SHP77 (cell line): ENCODE measurements around the gene COL16A1.
"Not testable (repeated sequence)": the region's sequence is repeated elsewhere in the genome, so short reads cannot be mapped to it uniquely, and the experiment has no call there.

Experiments used
- DNase-seq, 2 experiments: peaks; one replicate each; lab custom pipeline; 2025; lab: John Stamatoyannopoulos, UW

Gene COL16A1

DNA sequence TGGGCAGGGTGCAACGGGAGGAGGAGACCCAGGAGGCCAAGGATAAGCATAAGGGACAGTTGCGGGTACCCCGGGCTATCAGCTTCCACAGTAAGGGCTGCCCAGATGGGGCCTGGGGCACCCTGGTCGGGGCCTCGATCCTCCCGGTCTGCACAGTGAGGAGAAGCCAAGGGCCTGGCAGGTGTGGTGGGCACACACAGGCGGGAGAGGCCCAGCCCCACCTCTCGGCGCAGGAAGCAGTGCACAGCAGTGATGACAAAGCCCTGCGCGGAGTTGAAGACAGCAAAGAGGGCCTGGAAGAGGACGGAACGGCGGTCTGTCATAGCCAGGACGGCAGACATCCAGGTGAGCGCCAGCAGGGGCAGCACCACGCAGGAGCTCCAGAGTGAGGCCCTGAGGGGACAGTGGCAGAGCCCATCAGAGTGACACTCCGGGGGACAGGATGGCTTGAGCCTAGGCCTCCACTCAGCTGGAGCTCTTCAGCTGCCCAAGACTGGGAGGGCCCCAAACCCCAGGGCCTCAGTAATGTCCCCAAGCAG lies 29.0 kb upstream of the COL16A1 start:
- no peak for DNase-seq

DNA sequence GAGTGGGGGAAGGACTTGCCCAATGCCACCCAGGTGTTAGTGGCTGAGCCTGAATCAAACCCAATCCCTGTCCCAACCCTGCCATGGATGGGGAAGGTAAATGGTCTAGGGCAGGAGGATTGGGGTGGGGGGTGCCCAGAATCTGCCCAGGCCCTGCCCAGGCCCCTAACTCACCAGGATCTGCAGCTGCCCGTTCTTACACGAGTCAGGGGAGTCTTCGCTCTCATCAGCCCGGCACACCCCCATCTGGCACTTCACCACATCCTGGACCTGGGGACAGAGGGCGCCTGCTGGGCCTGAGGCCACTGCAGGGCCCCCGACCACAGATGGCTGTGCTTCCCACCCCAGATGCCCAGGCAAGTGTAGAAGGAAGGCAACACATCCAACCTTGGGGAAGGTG lies 28.5 kb upstream of the COL16A1 start:
- no peak for DNase-seq

DNA sequence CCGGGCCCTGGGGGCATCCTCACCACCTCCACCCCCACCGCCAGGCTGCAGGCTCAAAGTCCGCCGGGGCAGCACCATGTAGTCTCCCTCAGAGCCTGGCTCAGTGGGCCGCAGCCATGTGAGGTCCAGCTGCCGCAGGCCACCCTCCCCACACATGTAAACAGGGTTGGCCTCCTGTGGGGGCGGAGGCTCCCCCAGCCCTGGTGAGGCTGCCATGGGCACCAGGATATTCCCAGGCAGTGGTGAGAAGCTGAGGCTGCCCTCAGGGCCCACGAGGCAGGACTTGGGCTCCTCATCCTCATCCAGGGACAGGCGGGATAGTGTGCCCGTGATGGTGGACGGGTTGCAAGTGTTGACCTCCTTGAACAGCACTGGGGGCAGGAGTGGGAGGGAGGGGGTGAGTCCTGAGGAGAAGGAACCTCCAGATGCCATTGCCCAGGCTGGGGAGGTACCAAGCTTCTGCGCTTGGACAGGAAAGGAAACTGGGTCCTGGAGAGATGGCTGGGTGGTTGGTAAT lies 27.3 kb upstream of the COL16A1 start:
- no peak for DNase-seq

DNA sequence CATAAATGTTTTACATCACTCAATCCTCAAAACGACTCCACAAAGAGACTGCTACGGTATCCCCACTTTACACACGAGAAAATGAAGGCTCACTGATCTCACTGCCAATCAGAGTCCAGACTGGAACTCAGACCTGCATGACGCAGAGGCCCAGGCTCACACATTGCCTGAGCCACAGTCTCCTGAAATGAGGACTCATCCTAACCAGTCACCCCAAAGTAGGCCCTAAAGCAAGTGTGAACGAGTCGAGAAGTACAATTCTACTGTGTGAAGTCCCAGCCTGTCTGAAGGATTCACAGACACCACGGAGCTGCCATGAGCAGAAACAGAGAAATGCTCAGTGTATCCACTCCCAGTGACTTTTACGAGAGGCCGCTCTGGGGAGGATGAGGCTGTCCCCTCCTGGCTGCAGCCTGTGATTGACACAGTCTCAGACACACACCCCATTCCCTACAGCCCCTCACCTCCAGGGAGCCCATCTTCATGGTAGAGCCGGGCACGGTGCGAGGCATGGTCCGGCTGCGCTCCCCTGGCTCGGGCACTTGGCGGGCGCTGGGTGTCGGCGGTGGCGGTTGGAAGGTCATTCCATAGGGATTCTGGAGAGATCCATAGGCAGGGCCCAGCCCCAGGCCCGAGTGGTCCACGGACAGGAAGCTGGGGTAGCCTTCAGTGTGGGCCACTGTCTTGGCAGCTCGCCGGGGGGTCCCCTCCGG lies 26.7 kb upstream of the COL16A1 start:
- DNase-seq, result no peak

DNA sequence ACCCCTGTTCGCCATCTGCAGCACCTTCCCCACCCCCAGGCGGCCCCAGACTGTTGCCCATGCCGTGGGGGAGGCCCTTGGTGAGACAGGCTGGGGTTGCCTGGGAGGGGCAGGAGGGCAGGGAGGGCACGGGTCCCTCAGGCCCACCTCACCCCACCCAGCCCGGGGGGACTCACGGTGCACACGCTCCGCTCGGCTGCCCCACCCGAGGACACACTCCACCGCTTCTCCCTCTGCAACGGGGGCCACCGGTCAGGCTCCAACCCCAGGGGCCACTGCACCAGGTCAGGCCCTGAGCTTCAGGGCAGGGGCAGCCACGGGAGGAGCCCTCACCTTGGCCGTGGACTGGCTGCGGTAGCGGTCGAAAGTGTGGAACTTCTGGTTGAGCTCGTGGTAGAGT lies 24.0 kb upstream of the COL16A1 start:
- no peak for DNase-seq

DNA sequence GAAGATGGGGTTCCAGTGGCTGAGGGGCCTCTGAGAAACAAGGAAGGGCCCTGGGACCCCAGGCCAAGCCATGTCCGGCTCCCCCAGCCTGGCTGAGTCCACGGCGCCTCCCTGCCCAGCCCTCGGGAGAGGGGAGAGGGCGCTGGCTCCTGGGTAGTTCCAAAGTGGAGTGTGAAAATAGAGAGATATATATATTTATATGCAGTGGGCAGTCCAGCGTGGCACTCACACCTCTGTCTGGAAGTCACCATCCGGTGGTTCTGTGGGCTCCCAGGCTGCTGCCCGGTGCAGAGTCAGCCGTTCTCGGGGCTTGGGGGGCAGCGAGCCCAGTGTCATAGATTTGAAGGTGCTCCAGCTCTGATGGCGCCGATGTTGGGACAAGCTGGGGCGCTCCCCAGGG lies 23.4 kb upstream of the COL16A1 start:
- DNase-seq, result no peak

DNA sequence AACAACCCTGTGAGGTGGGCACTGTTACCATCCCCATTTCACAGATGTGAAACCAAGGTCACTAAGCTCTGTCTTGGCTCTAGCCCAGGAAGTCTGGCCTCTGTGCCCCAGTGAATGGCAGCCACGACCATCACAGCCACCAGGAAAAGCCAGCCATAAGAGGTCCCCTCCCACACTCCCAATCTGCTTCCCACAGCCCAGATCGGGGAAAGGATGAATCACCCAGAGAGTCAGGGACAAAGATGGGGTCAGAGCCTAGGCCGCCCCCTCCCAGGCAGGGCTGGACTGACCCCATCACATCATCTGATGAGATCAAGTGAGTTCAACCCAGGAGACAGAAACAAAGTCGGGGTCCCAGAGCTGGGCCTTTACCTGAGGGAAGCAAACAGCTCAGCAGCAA lies 22.9 kb upstream of the COL16A1 start:
- DNase-seq, result no peak

DNA sequence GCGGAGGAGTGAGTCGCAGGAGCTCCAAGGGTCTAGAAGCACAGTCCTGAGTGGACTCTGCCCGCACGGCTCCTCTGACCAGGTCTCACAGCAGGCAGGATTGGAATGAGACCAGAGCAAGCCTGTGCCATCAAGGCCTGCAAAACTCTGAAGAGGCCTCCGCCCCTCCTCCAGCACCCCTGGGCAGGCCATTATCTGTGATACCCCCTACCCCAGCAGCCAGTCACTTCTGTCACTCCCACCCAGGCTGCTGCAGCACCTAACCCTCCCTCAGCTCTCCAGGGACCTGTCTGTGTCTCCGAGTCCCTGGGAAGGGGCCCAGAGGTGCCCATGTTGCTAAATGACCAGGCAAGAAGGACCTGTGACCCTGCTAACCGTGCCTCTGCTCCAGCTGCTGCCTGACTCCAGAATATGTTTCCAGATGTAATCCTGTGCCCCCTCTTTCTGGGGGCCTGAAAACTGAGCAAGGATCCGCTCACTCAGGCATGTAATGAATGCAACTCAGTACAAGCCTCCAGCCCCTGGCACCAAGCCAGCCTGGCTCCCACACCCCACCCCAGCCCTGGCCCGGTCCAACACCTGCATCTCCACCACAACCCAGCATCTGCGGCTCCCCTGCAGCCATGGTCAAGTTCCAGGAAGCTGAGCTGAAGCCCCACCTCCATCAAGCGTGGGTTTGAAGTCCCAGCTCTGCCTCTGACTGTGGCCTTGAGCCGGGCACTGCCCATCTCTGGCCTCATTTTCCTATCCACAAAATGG lies 22.1 kb upstream of the COL16A1 start:
- DNase-seq, result peak in 1 of 2 experiments; percentile 57

DNA sequence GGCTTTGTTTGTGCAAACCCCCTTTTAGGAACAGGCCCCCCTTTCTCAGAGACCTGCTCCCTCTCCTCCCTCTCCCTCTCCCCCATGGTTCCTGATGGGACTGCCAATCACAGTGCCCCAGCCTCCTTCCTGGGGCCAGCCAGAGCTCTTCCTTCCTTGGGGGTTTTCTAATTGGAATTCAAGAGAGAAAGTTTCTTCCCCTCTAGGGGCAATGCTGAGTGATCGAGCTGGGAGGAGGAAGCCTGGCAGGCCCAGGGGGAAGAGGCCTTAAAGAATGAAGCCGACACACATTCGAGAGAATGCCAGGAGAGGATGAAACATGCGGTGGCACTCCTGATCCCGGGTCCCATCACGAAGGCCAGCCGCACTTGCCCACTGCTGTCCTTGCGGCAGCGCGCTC lies 21.3 kb upstream of the COL16A1 start:
- DNase-seq, result no peak

DNA sequence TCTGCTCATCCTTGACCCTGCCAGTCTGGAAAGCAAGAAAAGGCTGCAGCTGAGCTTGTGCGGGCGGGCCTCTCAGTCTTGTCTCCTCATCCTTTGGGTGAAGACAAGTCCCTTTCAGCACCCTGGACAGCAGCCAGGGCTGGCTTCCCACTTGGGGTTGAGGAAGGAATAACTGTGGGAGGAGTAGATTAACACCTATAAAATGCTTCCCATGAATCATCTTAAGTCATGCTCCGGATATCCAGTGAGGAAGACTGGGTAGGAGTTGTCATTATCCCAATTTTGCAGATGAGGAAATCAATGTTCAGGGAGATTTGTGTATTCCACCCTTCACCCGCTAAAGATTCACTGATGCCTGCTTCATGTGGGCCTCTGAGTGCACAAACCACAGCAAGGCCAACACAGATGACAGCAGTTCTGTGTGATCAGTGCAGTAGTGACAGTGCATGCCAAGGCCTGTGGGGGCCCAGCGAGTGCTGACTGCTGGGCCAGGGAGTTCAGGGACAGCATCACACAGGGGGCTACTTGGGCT lies 20.1 kb upstream of the COL16A1 start:
- DNase-seq, result no peak

DNA sequence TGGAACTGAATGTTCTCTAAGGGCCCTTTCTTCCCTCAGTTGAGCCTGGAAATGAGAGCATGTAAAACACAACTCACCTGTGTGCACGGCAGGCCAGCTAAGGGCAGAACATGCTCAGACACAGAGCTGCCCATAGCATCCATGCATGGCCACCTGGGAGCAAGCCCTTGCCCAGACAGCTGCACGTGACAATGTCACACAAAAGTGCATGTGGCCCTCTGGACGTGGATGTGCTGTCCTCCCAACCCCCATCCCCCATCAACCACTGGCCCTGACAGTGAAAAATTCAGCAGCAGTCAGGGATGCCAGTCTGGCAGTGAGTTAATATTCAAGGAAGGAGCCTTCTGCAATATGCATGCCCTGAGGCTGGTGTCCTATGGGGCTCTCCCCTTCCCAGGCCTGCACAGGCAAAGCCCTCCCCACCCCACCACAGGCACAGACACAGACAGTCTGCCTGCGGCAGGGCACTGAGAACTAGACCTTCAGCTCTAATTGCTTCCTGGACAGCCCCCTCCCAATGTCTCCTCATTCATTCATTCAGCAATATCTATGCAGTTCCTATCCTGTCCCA lies 14.6 kb upstream of the COL16A1 start:
- DNase-seq, result no peak

DNA sequence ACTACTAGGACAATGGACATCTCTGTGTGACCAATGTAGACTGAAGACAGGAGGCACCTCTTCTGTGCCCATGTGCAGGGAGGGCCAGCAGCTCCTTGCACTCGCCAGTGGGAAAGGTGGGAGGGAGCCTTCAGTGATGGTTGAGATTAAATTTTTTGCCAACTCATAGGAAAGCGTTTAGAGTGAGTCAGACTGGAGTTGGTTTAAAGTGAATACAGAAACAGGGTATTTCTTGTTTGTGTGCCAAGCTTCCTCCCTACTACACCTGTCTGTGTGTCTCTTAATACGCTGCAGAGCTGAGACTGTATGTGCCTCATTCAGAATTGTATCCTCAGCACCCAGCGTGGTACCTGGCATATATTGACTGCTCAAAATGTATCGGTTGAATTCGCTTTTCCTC lies 13.5 kb upstream of the COL16A1 start:
- DNase-seq, result no peak

DNA sequence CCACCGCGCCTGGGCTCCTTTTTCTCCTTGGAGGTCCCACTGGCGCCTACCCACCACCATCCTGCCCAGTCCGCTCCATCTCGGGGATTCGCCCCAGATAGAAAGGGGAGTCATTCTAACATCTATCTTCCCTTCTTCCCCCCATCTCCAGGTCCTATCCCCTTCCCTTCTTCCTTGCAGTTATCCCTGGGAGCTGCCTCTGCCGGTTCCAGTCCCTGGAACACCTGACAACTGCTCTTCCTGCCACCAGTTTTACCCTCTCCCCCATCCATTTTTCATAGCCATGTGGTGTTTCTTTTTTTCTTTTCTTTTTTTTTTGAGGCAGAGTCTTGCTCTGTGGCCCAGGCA lies 12.0 kb upstream of the COL16A1 start:
- DNase-seq, result no peak

DNA sequence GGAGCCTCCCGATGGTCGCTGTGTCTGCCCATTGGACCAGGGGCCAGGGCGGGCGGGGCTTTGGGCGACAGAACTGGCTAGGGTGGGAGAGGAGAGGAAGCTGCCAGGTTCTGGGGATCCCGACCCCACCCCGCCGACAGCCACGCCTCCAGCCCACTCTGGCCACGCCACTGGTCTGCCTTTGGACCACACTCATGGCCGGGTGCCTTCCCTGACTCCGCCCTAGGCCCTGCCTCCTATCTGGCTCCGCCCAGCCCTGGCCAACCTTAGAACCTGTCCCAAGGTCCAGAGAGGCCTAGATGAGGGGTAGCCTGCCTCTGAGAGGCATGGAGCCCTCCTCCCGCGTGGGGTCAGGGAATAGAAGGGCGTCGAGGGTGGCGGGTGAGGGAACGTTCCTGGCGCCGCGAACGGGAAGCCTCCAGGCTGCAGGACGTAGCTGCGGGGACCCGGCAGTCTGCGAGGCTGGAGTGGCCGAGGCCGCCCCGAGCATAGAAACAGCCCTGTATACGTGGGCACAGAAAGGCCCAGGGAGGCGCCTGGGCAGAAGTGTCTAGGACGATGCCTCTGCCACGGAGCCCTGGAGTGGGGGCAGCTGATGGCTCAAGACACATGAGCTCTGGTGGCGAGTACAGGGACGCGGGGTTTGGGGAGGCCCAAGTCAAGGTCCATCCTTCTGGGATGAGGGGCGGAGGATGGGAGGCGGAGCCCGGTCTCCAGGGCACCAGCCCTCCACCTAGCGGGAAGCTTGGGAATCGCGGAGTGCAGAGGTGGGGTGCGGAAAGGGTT lies 11.5 kb upstream of the COL16A1 start:
- peak; percentile 93 to 94 for DNase-seq

DNA sequence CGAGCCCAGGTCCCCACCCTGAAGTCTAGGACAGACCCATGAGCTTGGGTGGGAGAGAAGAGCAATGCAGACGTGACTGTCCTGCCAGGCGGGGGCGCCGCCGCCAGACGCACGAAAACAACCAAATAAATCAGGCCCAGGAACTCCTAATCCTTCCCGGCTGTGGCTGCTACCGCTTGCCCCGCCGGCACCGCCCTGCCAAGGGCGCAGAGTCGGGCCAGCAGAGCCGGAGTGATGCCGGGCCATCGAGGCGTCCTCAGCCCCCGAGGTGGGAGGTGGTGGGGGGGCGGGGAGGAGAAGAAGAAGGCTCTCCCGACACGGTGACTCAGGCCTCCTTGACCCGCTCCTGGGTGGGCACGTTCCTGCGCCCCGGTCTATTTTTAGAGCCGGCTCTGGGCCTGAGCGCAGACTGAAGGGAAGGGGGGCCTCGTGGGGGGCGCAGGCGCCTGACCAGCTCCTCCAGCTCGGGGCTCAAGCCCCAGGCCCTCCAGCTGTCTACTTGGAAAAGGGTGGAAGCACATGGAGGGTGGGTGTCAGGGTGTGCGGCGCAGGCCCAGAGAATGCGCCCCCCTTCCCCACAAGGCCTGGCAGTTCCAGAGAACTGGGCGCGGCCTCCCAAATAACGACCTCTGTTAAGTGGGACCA lies 10.7 kb upstream of the COL16A1 start:
- peak; percentile 61 to 63 for DNase-seq

DNA sequence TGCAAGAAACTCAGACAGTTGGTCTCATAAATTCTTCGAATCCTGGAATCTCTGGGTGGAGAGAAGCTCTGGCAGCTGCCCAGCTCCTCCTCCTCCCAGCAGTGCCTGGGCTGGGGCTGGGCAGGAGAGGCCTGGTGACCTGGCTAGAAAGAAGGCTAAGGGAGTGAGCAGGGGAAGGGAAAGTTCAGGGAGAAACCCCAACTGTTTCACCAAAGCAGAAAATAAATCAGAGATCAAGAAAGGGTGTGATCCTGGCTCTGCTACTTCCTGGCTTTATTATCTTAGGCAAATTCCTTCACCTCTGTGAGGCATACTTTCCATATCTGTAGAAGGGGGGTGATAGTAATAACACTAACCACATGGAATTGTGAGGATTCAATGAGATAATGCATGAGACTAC lies 8.8 kb upstream of the COL16A1 start:
- DNase-seq, result no peak

DNA sequence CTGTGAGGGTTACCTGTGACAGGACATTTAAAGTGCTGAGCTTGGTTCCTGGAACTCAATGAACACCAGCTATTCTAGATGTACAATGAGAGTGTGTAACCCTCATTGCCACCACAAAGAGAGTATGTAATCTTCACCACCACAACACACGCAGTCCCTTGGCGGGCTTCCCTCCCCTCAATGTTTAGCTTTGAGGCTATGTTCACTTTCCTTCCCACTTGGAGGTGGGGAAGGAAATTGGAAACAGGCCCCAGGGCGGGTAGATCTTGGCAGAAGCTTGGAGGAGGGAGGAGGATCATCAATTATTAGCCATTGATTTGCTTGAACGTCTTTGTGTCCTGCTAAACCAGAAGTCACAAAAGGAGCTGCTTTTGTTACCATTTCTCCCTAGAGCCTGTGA lies 8.3 kb upstream of the COL16A1 start:
- DNase-seq, result no peak

DNA sequence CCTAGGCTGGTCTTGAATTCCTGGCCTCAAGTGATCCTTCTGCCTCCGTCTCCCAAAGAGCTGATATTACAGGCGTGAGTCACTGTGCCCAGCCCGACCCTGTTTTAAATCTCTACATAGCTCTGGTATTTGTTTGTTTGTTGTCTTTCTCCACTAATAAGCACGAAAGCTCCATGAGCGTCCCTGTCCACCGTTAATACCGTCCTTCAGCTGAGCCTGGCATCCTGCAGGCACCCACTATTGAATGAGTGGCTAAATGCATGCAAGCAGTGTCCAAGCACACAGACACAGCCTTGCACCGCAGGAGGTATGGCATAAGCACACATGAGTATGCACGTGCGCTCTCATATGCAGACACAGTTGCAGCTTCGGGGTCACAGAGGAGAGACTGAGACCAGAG lies 4.5 kb upstream of the COL16A1 start:
- DNase-seq, result no peak

DNA sequence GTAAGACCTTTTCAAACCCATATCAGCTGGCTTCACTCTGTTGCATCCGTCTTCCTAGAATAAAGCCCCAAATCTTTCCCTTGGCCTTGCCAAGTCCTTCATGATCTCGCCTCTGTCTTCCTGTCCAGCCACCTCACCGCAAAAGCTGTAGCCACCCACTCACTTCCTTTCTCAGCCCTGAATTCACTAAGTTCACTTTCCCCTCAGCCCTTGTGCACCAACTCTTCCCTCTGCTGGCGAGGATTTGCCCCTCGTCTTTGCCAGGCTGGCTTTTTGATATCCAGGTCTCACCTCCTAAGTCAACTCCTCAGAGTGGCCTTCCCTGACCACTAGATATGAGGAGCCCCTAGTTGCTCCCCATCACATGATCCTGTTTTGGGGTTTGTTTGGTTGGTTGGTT lies 3.9 kb upstream of the COL16A1 start:
- no peak for DNase-seq

DNA sequence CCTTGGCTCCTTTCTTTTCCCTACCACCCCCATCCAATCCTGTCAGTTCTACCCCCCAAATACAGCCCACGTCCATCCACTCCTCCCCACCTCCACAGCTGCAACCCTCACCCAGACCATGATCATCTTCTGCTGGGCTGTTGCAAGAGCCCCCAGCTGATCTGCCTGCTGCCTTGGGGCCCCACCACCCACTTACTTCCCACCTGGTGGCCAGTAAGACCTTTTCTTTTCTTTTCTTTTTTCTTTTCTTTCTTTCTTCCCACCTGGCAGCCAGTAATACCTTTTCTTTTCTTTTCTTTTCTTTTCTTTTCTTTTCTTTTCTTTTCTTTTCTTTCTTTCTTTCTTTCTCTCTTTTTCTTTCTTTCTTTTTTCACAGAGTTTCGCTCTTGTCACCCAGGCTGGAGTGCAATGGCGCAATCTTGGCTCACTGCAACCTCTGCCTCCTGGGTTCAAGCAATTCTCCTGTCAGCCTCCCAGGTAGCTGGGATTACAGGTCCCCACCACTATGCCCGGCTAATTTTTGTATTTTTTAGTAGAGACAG lies 3.3 kb upstream of the COL16A1 start:
- not testable (repeated sequence) for DNase-seq

DNA sequence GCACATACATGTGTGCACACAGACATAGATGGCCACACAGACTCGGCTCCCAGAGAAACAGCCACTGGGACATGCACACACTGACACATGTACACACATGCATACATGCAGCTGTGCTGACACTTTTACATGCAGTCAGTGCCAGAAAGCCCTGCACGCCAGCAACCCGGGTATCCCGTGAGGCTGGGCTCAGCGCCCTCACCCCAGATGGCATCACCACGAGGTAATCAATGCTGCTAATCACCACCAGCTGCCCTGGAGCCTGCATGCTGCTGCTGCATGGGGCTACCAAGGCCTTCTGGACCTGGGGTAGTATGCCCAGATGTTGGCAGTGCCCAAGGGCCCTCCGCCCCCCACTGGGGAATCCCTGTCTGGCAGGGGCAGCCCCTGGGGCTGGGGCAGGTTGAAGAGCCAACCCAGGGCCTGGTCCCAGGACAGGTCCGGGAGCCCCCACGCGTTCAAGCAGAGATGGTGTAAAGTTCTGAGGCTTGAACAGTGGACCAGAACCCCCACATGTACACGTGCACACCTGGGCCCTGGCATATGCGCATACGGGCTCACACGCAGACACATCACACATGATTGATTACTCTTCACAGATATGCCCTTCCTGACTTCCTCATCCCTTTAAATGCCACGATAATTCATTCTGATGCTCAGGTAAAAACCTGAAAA lies 2.7 kb upstream of the COL16A1 start:
- no peak for DNase-seq
